Transverse colon (tissue), 3 donors: ENCODE measurements around the gene LGSN.

Source experiments
- EP300 ChIP-seq: sonication (generic); formaldehyde crosslinking; IDR thresholded peaks from one replicate; pipeline ENCODE4 v1.6.1; 2017; ENCODE audit warnings: antibody characterized with exemption, low read depth
- POLR2A ChIP-seq: fragments of 450-650 bp; IDR thresholded peaks from one replicate; pipeline ENCODE4 v1.6.1; 2016; ENCODE audit warnings: antibody characterized with exemption, mild to moderate bottlenecking, moderate library complexity
- TF ChIP-seq, protein P1 (sequence below), 5 experiments: fragments of 200-600 bp in 3 of 5; fragments of 450-650 bp in 2 of 5; sonication (generic) in 3 of 5; IDR thresholded peaks; 1 replicate in 2 of 5; 2 replicates in 3 of 5; pipeline ENCODE4 v1.5.1; 2016 to 2017; ENCODE audit warnings: antibody characterized with exemption in 5 of 5, inconsistent platforms in 3 of 5, mild to moderate bottlenecking in 2 of 5, moderate library complexity in 1 of 5

DNA sequence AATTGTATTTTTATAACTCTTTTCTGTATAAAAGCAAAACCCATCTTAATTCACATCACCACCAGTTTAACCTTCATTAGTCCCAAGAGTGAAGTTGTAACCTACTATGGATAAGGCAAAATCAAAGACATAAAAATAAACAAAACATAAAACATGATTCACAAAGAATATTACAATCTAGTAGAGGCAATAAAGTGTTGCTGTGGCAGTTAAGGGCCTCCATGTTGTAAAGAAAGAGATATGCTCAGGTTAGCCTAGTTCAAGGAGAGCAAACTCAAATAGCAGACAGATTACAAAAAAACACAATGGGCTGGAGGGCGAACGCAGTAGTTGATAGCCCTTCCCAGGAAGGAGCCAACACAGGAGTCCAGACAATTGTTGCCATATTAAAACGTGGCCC lies 13.4 kb downstream of the LGSN start:
- no peak for TF ChIP-seq EP300
- TF ChIP-seq, protein P1, sequence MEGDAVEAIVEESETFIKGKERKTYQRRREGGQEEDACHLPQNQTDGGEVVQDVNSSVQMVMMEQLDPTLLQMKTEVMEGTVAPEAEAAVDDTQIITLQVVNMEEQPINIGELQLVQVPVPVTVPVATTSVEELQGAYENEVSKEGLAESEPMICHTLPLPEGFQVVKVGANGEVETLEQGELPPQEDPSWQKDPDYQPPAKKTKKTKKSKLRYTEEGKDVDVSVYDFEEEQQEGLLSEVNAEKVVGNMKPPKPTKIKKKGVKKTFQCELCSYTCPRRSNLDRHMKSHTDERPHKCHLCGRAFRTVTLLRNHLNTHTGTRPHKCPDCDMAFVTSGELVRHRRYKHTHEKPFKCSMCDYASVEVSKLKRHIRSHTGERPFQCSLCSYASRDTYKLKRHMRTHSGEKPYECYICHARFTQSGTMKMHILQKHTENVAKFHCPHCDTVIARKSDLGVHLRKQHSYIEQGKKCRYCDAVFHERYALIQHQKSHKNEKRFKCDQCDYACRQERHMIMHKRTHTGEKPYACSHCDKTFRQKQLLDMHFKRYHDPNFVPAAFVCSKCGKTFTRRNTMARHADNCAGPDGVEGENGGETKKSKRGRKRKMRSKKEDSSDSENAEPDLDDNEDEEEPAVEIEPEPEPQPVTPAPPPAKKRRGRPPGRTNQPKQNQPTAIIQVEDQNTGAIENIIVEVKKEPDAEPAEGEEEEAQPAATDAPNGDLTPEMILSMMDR (IDR thresholded peaks at IDR 0.05), result no peak
- TF ChIP-seq POLR2A, result no peak
